NCI-H2227 (cell line): ENCODE data around the gene COMMD3.

Experiments
- DNase-seq: peaks from one replicate; lab custom pipeline; 2025; ENCODE audit not compliant: unreplicated experiment; lab: John Stamatoyannopoulos, UW

The COMMD3 gene

GRCh38 chr10:22365644-22366434 lies 49.7 kb downstream of the COMMD3 start:
- no peak for DNase-seq

- no peak for DNase-seq
Observed at GRCh38 chr10:22366435-22366703, 50.2 kb downstream of the COMMD3 start.

GRCh38 chr10:22366771-22367170 lies 50.6 kb downstream of the COMMD3 start:
- no peak for DNase-seq

GRCh38 chr10:22367471-22367870 lies 51.3 kb downstream of the COMMD3 start:
- no peak for DNase-seq

GRCh38 chr10:22368402-22368801 lies 52.2 kb downstream of the COMMD3 start:
- DNase-seq: no peak

- no peak for DNase-seq
Observed at GRCh38 chr10:22368981-22369380, 52.8 kb downstream of the COMMD3 start.

GRCh38 chr10:22369434-22370072 lies 53.4 kb downstream of the COMMD3 start:
- no peak for DNase-seq
